SK-N-SH (cell line): ENCODE data around the gene ABCB9. TPM values are rescaled to one million over a fixed set of nuclear protein-coding genes. Genes with fewer than 3 reads are reported as not detected.

Experiments used
- CTCF ChIA-PET: fragments of 300-600, 350-600 bp; formaldehyde crosslinking; extraction: SDS; loops from one replicate; lab custom pipeline; 2021; lab: Yijun Ruan, JAX
- POLR2A ChIA-PET: fragments of 350-600 bp; sonication (Branson Sonifier 250); formaldehyde crosslinking; extraction: SDS; loops from one replicate; lab custom pipeline; 2020; ENCODE audit warnings: antibody characterized with exemption, inconsistent platforms; lab: Yijun Ruan, JAX
- DNase-seq: peaks from one replicate; pipeline ENCODE4 v3.0.0; 2012
- H2AFZ ChIP-seq: fragments of 200-600 bp; sonication (generic); 2 replicates; pipeline ENCODE4 v1.8.1; 2016; ENCODE audit warnings: antibody characterized with exemption, mild to moderate bottlenecking, low read depth
- H3F3A ChIP-seq: fragments of 200-600 bp; sonication (generic); replicated peaks from 2 replicates; pipeline ENCODE3; 2016; ENCODE audit warnings: antibody characterized with exemption, mild to moderate bottlenecking; ENCODE audit not compliant: insufficient read depth
- H3K27ac ChIP-seq, 2 experiments: fragments of 200-500 bp in 1 of 2; fragments of 200-600 bp in 1 of 2; sonication (Bioruptor generic) in 1 of 2; sonication (generic), shearing (Covaris generic) in 1 of 2; 2 replicates each; pipeline versions ENCODE4 v1.5.1 to v1.6.1; 2014 to 2016; ENCODE audit warnings: low read depth in 2 of 2, inconsistent platforms in 1 of 2, low read length in 1 of 2, mild to moderate bottlenecking in 1 of 2, mixed read lengths in 1 of 2
- H3K27me3 ChIP-seq: fragments of 200-600 bp; sonication (generic), shearing (Covaris generic); 2 replicates; pipeline ENCODE4 v1.6.1; 2016; ENCODE audit warnings: mixed run types; ENCODE audit not compliant: insufficient read depth
- H3K36me3 ChIP-seq, 2 experiments: fragments of 200-500 bp in 1 of 2; fragments of 200-600 bp in 1 of 2; sonication (Bioruptor generic) in 1 of 2; sonication (generic) in 1 of 2; replicated peaks in 1 of 2; 2 replicates each; pipeline versions ENCODE3 to v1.5.1; 2014 to 2016; ENCODE audit warnings: low read length in 1 of 2, mild to moderate bottlenecking in 1 of 2; ENCODE audit not compliant: insufficient read depth in 2 of 2, control insufficient read depth in 1 of 2
- H3K4me1 ChIP-seq, 2 experiments: fragments of 200-500 bp in 1 of 2; fragments of 200-600 bp in 1 of 2; sonication (Bioruptor generic) in 1 of 2; sonication (generic), shearing (Covaris generic) in 1 of 2; 2 replicates each; pipeline versions ENCODE4 v1.5.1 to v1.6.1; 2014 to 2016; ENCODE audit warnings: low read depth in 1 of 2, low read length in 1 of 2, mixed run types in 1 of 2; ENCODE audit not compliant: insufficient read depth in 2 of 2, control insufficient read depth in 1 of 2
- H3K4me2 ChIP-seq: fragments of 200-600 bp; sonication (generic), shearing (Covaris generic); 2 replicates; pipeline ENCODE4 v1.6.1; 2017; ENCODE audit warnings: mixed run types
- H3K4me3 ChIP-seq, 2 experiments: fragments of 200-500 bp in 1 of 2; fragments of 200-600 bp in 1 of 2; sonication (Bioruptor generic) in 1 of 2; sonication (generic), shearing (Covaris generic) in 1 of 2; 2 replicates each; pipeline versions ENCODE4 v1.5.1 to v1.8.1; 2014 to 2016; ENCODE audit warnings: low read depth in 2 of 2, inconsistent platforms in 1 of 2, low read length in 1 of 2, mild to moderate bottlenecking in 1 of 2, mixed read lengths in 1 of 2, moderate library complexity in 1 of 2
- H3K79me2 ChIP-seq: fragments of 200-600 bp; sonication (generic); 2 replicates; pipeline ENCODE4 v1.8.1; 2017; ENCODE audit warnings: mild to moderate bottlenecking; ENCODE audit not compliant: insufficient read depth
- H3K9ac ChIP-seq: fragments of 200-600 bp; sonication (generic); 2 replicates; pipeline ENCODE4 v1.6.1; 2017; ENCODE audit warnings: mixed run types
- H3K9me2 ChIP-seq: fragments of 200-600 bp; sonication (generic); 2 replicates; pipeline ENCODE4 v1.6.1; 2017; ENCODE audit warnings: mixed run types
- H3K9me3 ChIP-seq: fragments of 200-600 bp; sonication (generic); 2 replicates; pipeline ENCODE4 v1.6.1; 2017; ENCODE audit warnings: mixed run types, mild to moderate bottlenecking, moderate library complexity
- H4K20me1 ChIP-seq: fragments of 200-600 bp; sonication (generic); 2 replicates; pipeline ENCODE4 v1.6.1; 2017; ENCODE audit warnings: mild to moderate bottlenecking, mixed run types; ENCODE audit not compliant: insufficient read depth
- EP300 ChIP-seq, 2 experiments: IDR thresholded peaks; 2 replicates each; pipeline versions ENCODE4 v1.4.0 to v1.6.1; 2012; ENCODE audit warnings: borderline replicate concordance in 1 of 2, low read depth in 1 of 2, low read length in 1 of 2
- EZH2phosphoT487 ChIP-seq: fragments of 200-600 bp; sonication (generic); IDR thresholded peaks from 2 replicates; pipeline ENCODE4 v1.6.1; 2017; ENCODE audit warnings: low read depth, mixed run types, mild to moderate bottlenecking, antibody characterized with exemption, moderate library complexity, borderline replicate concordance
- FOSL2 ChIP-seq: IDR thresholded peaks from 2 replicates; pipeline ENCODE4 v1.4.0; 2012; ENCODE audit warnings: low read depth, mild to moderate bottlenecking, moderate library complexity, borderline replicate concordance
- FOXJ3 ChIP-seq: sonication (generic); formaldehyde crosslinking; IDR thresholded peaks from 2 replicates; pipeline ENCODE4 v1.5.1; 2020; ENCODE audit warnings: mild to moderate bottlenecking, missing genetic modification reagents
- FOXM1 ChIP-seq: IDR thresholded peaks from 2 replicates; pipeline ENCODE4 v1.4.0; 2012; ENCODE audit warnings: low read depth, mild to moderate bottlenecking
- GABPA ChIP-seq: IDR thresholded peaks from 2 replicates; pipeline ENCODE4 v1.4.0; 2012; ENCODE audit warnings: low read depth, mild to moderate bottlenecking
- MAX ChIP-seq: IDR thresholded peaks from 2 replicates; pipeline ENCODE4 v1.4.0; 2012; ENCODE audit warnings: low read depth
- MEF2A ChIP-seq: IDR thresholded peaks from 2 replicates; pipeline ENCODE4 v1.4.0; 2012; ENCODE audit warnings: low read depth, borderline replicate concordance
- POLR2AphosphoS5 ChIP-seq: IDR thresholded peaks from 2 replicates; pipeline ENCODE4 v1.6.1; 2012; ENCODE audit warnings: low read depth, low read length
- RAD21 ChIP-seq: IDR thresholded peaks from 2 replicates; pipeline ENCODE4 v1.6.1; 2012; ENCODE audit warnings: mild to moderate bottlenecking, low read length
- RCOR1 ChIP-seq: fragments of 150-350 bp; IDR thresholded peaks from 2 replicates; pipeline ENCODE4 v1.6.1; 2017; ENCODE audit warnings: antibody characterized with exemption, low read length
- SIN3A ChIP-seq: IDR thresholded peaks from 2 replicates; pipeline ENCODE4 v1.6.1; 2012; ENCODE audit warnings: low read depth, mild to moderate bottlenecking, low read length, moderate library complexity, borderline replicate concordance
- TAF1 ChIP-seq: IDR thresholded peaks from 2 replicates; pipeline ENCODE4 v1.6.1; 2012; ENCODE audit warnings: low read depth, mild to moderate bottlenecking, low read length, moderate library complexity, borderline replicate concordance
- TCF12 ChIP-seq: IDR thresholded peaks from 2 replicates; pipeline ENCODE4 v1.4.0; 2012
- TEAD4 ChIP-seq: IDR thresholded peaks from 2 replicates; pipeline ENCODE4 v1.4.0; 2012; ENCODE audit warnings: mild to moderate bottlenecking, borderline replicate concordance; ENCODE audit not compliant: insufficient read depth
- USF2 ChIP-seq: fragments of 150-350 bp; IDR thresholded peaks from 2 replicates; pipeline ENCODE4 v1.6.1; 2017; ENCODE audit warnings: antibody characterized with exemption, low read length, low read depth, borderline replicate concordance
- YY1 ChIP-seq: IDR thresholded peaks from 2 replicates; pipeline ENCODE4 v1.4.0; 2012; ENCODE audit warnings: low read depth, mild to moderate bottlenecking
- WGBS: methylation state at CpG from one replicate; pipeline ENCODE4 v1.1.6; 2017; ENCODE audit warnings: low lambda C conversion rate; 5-methylcytosine and 5-hydroxymethylcytosine counted together
- polyA plus RNA-seq, 3 experiments: library from polyadenylated mRNA; depleted of rRNA; stranded (reverse); fragments of >200 nt; gene quantifications; 2 replicates each; pipeline ENCODE4 v1.2.3, GENCODE V29; 2012
- TF ChIP-seq, protein P1 (sequence below): IDR thresholded peaks from 2 replicates; pipeline ENCODE4 v1.4.0; 2012; ENCODE audit warnings: low read depth, borderline replicate concordance
- TF ChIP-seq, protein P2 (sequence below): fragments of 200-600 bp; sonication (generic); IDR thresholded peaks from 2 replicates; pipeline ENCODE4 v1.6.1; 2017; ENCODE audit warnings: antibody characterized with exemption, mild to moderate bottlenecking, moderate library complexity
- TF ChIP-seq, protein P3 (sequence below): IDR thresholded peaks from 2 replicates; pipeline ENCODE4 v1.4.0; 2012; ENCODE audit warnings: low read depth, borderline replicate concordance

ABCB9 gene
- polyA plus RNA-seq, 1 of the 3 experiments (the other 2 are of a cell fraction): 6.2 TPM

GRCh38 chr12:122981036-122981471 lies 14.8 kb upstream of the ABCB9 start:
- Histone ChIP-seq H3K36me3 (peaks cover 0 to 25% of the 10 kb centered on the region in 2 experiments), H3F3A (peaks cover 7% of the 10 kb centered on the region), H3K27ac (peak overlapping the region; percentile 51 to 76; a peak in 3 of 4 replicates), H3K9me3 (no peaks in the 10 kb centered on the region), H4K20me1 (peaks cover 10% of the 10 kb centered on the region; the same call in 1 of the 2 replicates), H2AFZ (peak overlapping the region; percentile 45; the same call in 1 of the 2 replicates), H3K4me3 (peak overlapping the region; percentile 96), H3K79me2 (peaks cover 68% of the 10 kb centered on the region), H3K9ac (peak overlapping the region; percentile 92), H3K27me3 (no peaks in the 10 kb centered on the region), H3K4me2 (peak overlapping the region; percentile 96), H3K4me1 (peaks cover 13 to 41% of the 10 kb centered on the region in 2 experiments; a peak in 3 of 4 replicates), H3K9me2 (no peaks in the 10 kb centered on the region)
- POLR2A ChIA-PET: interaction anchor here (0.8 to 1.2 kb wide), 3 partner anchors 12 to 252 kb away, joined by 3 read pairs; partner anchors contain the start of genes MPHOSPH9 and MTRFR
- peak; percentile 71 for DNase-seq
- TF ChIP-seq SIN3A: no peak
- TF ChIP-seq, protein P1, sequence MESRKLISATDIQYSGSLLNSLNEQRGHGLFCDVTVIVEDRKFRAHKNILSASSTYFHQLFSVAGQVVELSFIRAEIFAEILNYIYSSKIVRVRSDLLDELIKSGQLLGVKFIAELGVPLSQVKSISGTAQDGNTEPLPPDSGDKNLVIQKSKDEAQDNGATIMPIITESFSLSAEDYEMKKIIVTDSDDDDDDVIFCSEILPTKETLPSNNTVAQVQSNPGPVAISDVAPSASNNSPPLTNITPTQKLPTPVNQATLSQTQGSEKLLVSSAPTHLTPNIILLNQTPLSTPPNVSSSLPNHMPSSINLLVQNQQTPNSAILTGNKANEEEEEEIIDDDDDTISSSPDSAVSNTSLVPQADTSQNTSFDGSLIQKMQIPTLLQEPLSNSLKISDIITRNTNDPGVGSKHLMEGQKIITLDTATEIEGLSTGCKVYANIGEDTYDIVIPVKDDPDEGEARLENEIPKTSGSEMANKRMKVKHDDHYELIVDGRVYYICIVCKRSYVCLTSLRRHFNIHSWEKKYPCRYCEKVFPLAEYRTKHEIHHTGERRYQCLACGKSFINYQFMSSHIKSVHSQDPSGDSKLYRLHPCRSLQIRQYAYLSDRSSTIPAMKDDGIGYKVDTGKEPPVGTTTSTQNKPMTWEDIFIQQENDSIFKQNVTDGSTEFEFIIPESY: no peak
- no peak for TF ChIP-seq FOSL2
- no peak for TF ChIP-seq TCF12
- TF ChIP-seq, protein P2, sequence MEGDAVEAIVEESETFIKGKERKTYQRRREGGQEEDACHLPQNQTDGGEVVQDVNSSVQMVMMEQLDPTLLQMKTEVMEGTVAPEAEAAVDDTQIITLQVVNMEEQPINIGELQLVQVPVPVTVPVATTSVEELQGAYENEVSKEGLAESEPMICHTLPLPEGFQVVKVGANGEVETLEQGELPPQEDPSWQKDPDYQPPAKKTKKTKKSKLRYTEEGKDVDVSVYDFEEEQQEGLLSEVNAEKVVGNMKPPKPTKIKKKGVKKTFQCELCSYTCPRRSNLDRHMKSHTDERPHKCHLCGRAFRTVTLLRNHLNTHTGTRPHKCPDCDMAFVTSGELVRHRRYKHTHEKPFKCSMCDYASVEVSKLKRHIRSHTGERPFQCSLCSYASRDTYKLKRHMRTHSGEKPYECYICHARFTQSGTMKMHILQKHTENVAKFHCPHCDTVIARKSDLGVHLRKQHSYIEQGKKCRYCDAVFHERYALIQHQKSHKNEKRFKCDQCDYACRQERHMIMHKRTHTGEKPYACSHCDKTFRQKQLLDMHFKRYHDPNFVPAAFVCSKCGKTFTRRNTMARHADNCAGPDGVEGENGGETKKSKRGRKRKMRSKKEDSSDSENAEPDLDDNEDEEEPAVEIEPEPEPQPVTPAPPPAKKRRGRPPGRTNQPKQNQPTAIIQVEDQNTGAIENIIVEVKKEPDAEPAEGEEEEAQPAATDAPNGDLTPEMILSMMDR: no peak
- TF ChIP-seq TAF1: no peak
- TF ChIP-seq FOXM1: 0 out of 2 replicates have a peak, but pooled peaks have one; percentile 7
- no peak for TF ChIP-seq MEF2A
- TF ChIP-seq EP300 (IDR thresholded peaks at IDR 0.05; ENCODE audit: borderline replicate concordance in 1 of 2, low read depth in 1 of 2, low read length in 1 of 2): no peak
- TF ChIP-seq GABPA: no peak
- no peak for TF ChIP-seq POLR2AphosphoS5
- TF ChIP-seq FOXJ3 (CRISPR knock-in tag): no peak
- TF ChIP-seq, protein P3, sequence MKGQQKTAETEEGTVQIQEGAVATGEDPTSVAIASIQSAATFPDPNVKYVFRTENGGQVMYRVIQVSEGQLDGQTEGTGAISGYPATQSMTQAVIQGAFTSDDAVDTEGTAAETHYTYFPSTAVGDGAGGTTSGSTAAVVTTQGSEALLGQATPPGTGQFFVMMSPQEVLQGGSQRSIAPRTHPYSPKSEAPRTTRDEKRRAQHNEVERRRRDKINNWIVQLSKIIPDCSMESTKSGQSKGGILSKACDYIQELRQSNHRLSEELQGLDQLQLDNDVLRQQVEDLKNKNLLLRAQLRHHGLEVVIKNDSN: no peak
- no peak for TF ChIP-seq USF2
- TF ChIP-seq TEAD4: no peak
- no peak for TF ChIP-seq EZH2phosphoT487
- no peak for TF ChIP-seq RAD21
- TF ChIP-seq RCOR1: no peak
- peak; percentile 58; the same call in 1 of the 2 replicates for TF ChIP-seq YY1
- 0 out of 2 replicates have a peak, but pooled peaks have one; percentile 6 for TF ChIP-seq MAX
- CTCF ChIA-PET: interaction anchor here (0.7 to 5.0 kb wide), 4 partner anchors 13 to 292 kb away, joined by 3 to 25 read pairs (median 3); no protein-coding TSS in a partner anchor
- WGBS: under 1% methylated on average over 22 of the region's 40 CpGs
